ENCODE measurements around the gene CDH19. TPM values are rescaled to one million over a fixed set of nuclear protein-coding genes. Genes with fewer than 3 reads are reported as not detected.

Gene CDH19
- polyA plus RNA-seq, 3 donors: 0.01 TPM; not detected in 2

DNA sequence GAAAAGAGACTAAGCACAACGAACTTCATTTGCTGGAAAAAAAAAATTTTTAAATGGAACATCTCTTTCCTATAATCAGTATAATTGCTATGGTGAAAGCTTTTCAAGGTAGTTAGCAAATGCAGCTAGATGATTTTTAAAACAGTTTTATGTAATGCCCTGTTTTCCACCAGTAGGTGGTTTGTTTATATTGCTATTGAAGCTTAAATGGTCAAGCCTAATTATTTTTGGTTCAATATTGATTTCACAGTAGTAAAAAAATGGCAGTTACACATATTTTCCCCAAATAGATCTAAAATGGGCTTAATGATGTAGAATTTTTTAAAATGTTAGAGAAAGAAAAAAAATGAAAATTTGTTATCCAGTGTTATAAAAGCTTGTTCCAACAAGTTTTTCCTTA, 70.2 kb downstream of the CDH19 start:
- H3K4me2 ChIP-seq (replicated peaks; ENCODE audit: extremely low read depth, low read length, poor library complexity, severe bottlenecking): no peak overlapping the region
- no peaks in the 10 kb centered on the region for H4K20me1 ChIP-seq (ENCODE audit: insufficient read depth, low read length)
- Mint-ChIP-seq H3K27me3 (ENCODE audit: low read depth in 3 of 3) (no peaks in the 10 kb centered on the region), H3K4me1 (no peaks in the 10 kb centered on the region), H3K9me3 (no peaks in the 10 kb centered on the region), H3K4me3 (no peak overlapping the region), H3K36me3 (no peaks in the 10 kb centered on the region), H3K27ac (no peak overlapping the region)
- no peak overlapping the region for H3K4me3 ChIP-seq (replicated peaks in 1 of 3; ENCODE audit: low read depth in 2 of 3, low read length in 3 of 3)
- no peaks in the 10 kb centered on the region for H3K4me1 ChIP-seq (ENCODE audit: control insufficient read depth in 1 of 2, insufficient read depth in 2 of 2, low read length in 2 of 2)
- H3K79me2 ChIP-seq (ENCODE audit: insufficient read depth, low read length): no peaks in the 10 kb centered on the region
- no peaks in the 10 kb centered on the region for H3K9me3 ChIP-seq (replicated peaks in 1 of 2; ENCODE audit: control insufficient read depth in 1 of 2, insufficient read depth in 1 of 2, low read length in 2 of 2)
- no peak overlapping the region for H3K27ac ChIP-seq (ENCODE audit: low read depth in 1 of 2, low read length in 2 of 2)
- WGBS (ENCODE audit: insufficient coverage): no CpG with 5 or more reads among the region's 1 CpG
- H3K36me3 ChIP-seq (replicated peaks in 1 of 2; ENCODE audit: control insufficient read depth in 1 of 2, insufficient read depth in 2 of 2, low read length in 2 of 2): no peaks in the 10 kb centered on the region
- H2AFZ ChIP-seq (ENCODE audit: insufficient read depth, low read depth, low read length, poor library complexity, severe bottlenecking): no peak overlapping the region
- no peak for DNase-seq
- no peak overlapping the region for H3K9ac ChIP-seq (ENCODE audit: insufficient read depth, low read length, poor library complexity, severe bottlenecking)
- intact Hi-C loops (cut with micrococcal nuclease): no loop called here
- H3K27me3 ChIP-seq (ENCODE audit: control insufficient read depth in 2 of 2, insufficient read depth in 2 of 2, low read length in 2 of 2): no peaks in the 10 kb centered on the region
- TF ChIP-seq, protein P1, sequence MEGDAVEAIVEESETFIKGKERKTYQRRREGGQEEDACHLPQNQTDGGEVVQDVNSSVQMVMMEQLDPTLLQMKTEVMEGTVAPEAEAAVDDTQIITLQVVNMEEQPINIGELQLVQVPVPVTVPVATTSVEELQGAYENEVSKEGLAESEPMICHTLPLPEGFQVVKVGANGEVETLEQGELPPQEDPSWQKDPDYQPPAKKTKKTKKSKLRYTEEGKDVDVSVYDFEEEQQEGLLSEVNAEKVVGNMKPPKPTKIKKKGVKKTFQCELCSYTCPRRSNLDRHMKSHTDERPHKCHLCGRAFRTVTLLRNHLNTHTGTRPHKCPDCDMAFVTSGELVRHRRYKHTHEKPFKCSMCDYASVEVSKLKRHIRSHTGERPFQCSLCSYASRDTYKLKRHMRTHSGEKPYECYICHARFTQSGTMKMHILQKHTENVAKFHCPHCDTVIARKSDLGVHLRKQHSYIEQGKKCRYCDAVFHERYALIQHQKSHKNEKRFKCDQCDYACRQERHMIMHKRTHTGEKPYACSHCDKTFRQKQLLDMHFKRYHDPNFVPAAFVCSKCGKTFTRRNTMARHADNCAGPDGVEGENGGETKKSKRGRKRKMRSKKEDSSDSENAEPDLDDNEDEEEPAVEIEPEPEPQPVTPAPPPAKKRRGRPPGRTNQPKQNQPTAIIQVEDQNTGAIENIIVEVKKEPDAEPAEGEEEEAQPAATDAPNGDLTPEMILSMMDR (IDR thresholded peaks at IDR 0.05): no peak

DNA sequence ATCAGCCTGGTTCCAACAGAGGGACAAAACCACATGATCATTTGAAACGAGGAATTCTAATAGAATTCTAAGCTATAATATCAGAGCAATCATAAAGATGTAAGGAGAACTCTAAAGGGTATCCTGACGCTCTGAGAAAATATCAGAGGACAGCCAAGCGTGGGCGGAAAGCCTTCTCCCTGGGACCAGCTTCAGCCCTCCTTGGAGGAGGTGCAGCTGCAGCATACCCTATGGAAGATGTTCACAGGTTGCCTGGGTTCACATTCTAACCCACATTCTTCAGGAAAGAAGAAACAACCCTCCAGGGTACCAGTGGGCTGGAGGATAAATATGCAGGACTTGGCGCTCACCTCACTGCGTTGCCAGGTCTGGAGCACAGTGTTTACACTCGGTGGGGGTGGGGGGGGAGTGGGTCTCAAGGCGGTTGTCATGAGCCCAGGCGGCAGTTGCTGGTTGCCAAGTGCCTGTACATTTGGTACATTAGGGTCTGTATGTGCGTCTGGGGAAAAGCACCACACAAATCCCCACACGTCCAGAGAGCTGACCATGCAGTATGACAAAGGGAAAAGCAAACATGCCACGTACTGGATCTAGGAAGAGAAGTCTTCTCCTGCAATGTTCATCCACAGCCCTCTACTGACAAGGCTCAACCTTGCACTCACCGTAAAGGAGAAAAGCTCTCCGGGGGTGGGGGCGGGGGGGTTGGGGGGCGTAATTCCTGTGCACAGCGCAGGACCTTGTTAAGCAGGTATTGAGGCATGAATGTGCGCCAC, 80.5 kb downstream of the CDH19 start:
- intact Hi-C loops (cut with micrococcal nuclease): no loop called here
- no peaks in the 10 kb centered on the region for H3K9me3 ChIP-seq (replicated peaks in 1 of 2; ENCODE audit: control insufficient read depth in 1 of 2, insufficient read depth in 1 of 2, low read length in 2 of 2)
- no peaks in the 10 kb centered on the region for H4K20me1 ChIP-seq (ENCODE audit: insufficient read depth, low read length)
- H3K9ac ChIP-seq (ENCODE audit: insufficient read depth, low read length, poor library complexity, severe bottlenecking): no peak overlapping the region
- H3K4me1 ChIP-seq (ENCODE audit: control insufficient read depth in 1 of 2, insufficient read depth in 2 of 2, low read length in 2 of 2): no peaks in the 10 kb centered on the region
- no peak for DNase-seq
- no peak overlapping the region for H3K27ac ChIP-seq (ENCODE audit: low read depth in 1 of 2, low read length in 2 of 2)
- no peak overlapping the region for H3K4me3 ChIP-seq (replicated peaks in 1 of 3; ENCODE audit: low read depth in 2 of 3, low read length in 3 of 3)
- Mint-ChIP-seq H3K4me1 (no peaks in the 10 kb centered on the region), H3K4me3 (no peak overlapping the region), H3K9me3 (peaks cover 0 to 4% (median 0%) of the 10 kb centered on the region in 7 donors), H3K27ac (no peak overlapping the region), H3K36me3 (no peaks in the 10 kb centered on the region), H3K27me3 (ENCODE audit: low read depth in 3 of 3) (peaks cover 0 to 3% (median 0%) of the 10 kb centered on the region in 3 donors)
- TF ChIP-seq, protein P1 (IDR thresholded peaks at IDR 0.05): no peak
- H3K4me2 ChIP-seq (replicated peaks; ENCODE audit: extremely low read depth, low read length, poor library complexity, severe bottlenecking): no peak overlapping the region
- H2AFZ ChIP-seq (ENCODE audit: insufficient read depth, low read depth, low read length, poor library complexity, severe bottlenecking): no peak overlapping the region
- no peaks in the 10 kb centered on the region for H3K79me2 ChIP-seq (ENCODE audit: insufficient read depth, low read length)
- H3K27me3 ChIP-seq (ENCODE audit: control insufficient read depth in 2 of 2, insufficient read depth in 2 of 2, low read length in 2 of 2): no peaks in the 10 kb centered on the region
- H3K36me3 ChIP-seq (replicated peaks in 1 of 2; ENCODE audit: control insufficient read depth in 1 of 2, insufficient read depth in 2 of 2, low read length in 2 of 2): no peaks in the 10 kb centered on the region
- 98% methylated on average over 5 of the region's 18 CpGs for WGBS (ENCODE audit: insufficient coverage)
